KBM-7 (cell line): Measurements from ENCODE around the gene ARGFX.
"Not testable (repeated sequence)": the region's sequence is repeated elsewhere in the genome, so short reads cannot be mapped to it uniquely, and the experiment has no call there.

Source experiments
- DNase-seq: peaks from one replicate; pipeline ENCODE4 v3.0.0-alpha.2; 2015
- in situ Hi-C: fragments of 300-500 bp; cut with MboI; formaldehyde crosslinking; loops from 2 replicates; pipeline ENCODE4 v1.14.3; 2020; ENCODE audit warnings: low sequenced_read_pairs, low pct_unique_long_range_greater_than_20kb, mixed read lengths

ARGFX gene

GRCh38 chr3:121567649-121568048 lies at the start of gene ARGFX:
TSS of gene ARGFX (plus strand) at chr3:121567949. CDS start at chr3:121570714, 2,765 bp downstream.
- DNase-seq = no peak
- in situ Hi-C loops = no loop called here

GRCh38 chr3:121517953-121518655 lies 49.6 kb upstream of the ARGFX start:
- in situ Hi-C loops = no loop called here
- DNase-seq = no peak

GRCh38 chr3:121520510-121520909 lies 47.2 kb upstream of the ARGFX start:
- in situ Hi-C loops = no loop called here
- no peak for DNase-seq

GRCh38 chr3:121529308-121529707 lies 38.4 kb upstream of the ARGFX start:
- in situ Hi-C loops = no loop called here
- DNase-seq = no peak

GRCh38 chr3:121531269-121531668 lies 36.5 kb upstream of the ARGFX start:
- no peak for DNase-seq
- in situ Hi-C loops = no loop called here

- no peak for DNase-seq
- in situ Hi-C loops = no loop called here
Observed at GRCh38 chr3:121542924-121543323, 24.8 kb upstream of the ARGFX start.

GRCh38 chr3:121545049-121545573 lies 22.6 kb upstream of the ARGFX start:
- in situ Hi-C loops = no loop called here
- no peak for DNase-seq

GRCh38 chr3:121545574-121546455 lies 21.9 kb upstream of the ARGFX start, which contains the start of gene POLQ:
TSS of gene POLQ (minus strand) at chr3:121545988. CDS start at chr3:121545877, 111 bp downstream.
- in situ Hi-C loops = no loop called here
- peak; percentile 94 for DNase-seq

- in situ Hi-C loops = no loop called here
- DNase-seq = no peak
Observed at GRCh38 chr3:121552379-121552778, 15.4 kb upstream of the ARGFX start.

- DNase-seq = no peak
- in situ Hi-C loops = no loop called here
Observed at GRCh38 chr3:121552797-121553196, 15.0 kb upstream of the ARGFX start.

- DNase-seq = no peak
- in situ Hi-C loops = no loop called here
Observed at GRCh38 chr3:121557426-121557934, 10.3 kb upstream of the ARGFX start.

GRCh38 chr3:121562148-121562547 lies 5.6 kb upstream of the ARGFX start:
- DNase-seq = no peak
- in situ Hi-C loops = no loop called here

- no peak for DNase-seq
- in situ Hi-C loops = no loop called here
Observed at GRCh38 chr3:121566773-121567172, 976 bp upstream of the ARGFX start.

- in situ Hi-C loops = no loop called here
- peak; percentile 11 for DNase-seq
Observed at GRCh38 chr3:121574449-121574848, 6.7 kb downstream of the ARGFX start.

GRCh38 chr3:121581691-121582090 lies 13.9 kb downstream of the ARGFX start:
- in situ Hi-C loops = no loop called here
- DNase-seq = no peak

GRCh38 chr3:121584418-121584817 lies 16.7 kb downstream of the ARGFX start:
- in situ Hi-C loops = no loop called here

GRCh38 chr3:121592856-121593702 lies 25.3 kb downstream of the ARGFX start, which contains the start of gene FBXO40:
TSS of gene FBXO40 (plus strand) at chr3:121593379. CDS start at chr3:121620576, 27,197 bp downstream.
- DNase-seq = no peak
- in situ Hi-C loops = no loop called here

More at GRCh38 chr3:121584418-121584817, 16.7 kb downstream of the ARGFX start:
- DNase-seq = no peak

- DNase-seq, in situ Hi-C loops: not testable (repeated sequence)
Observed at GRCh38 chr3:121593806-121594205, 26.1 kb downstream of the ARGFX start.

GRCh38 chr3:121594850-121595249 lies 27.1 kb downstream of the ARGFX start:
- in situ Hi-C loops = no loop called here
- DNase-seq = no peak
